K562 (cell line): ENCODE results near the gene NEK5. TPM values are rescaled to one million over a fixed set of nuclear protein-coding genes. Genes with fewer than 3 reads are reported as not detected.

Experiments used
- ATAC-seq: fragments of 200-7000 bp; cut with Tn5 transposase; 3 replicates; pipeline ENCODE4 v1.9.1; 2020; ENCODE audit warnings: moderate library complexity
- BruUV-seq: library from RNA; stranded (reverse); fragments of 400-500 nt; replicated peaks from 2 replicates; lab custom pipeline; 2021; lab: Mats Ljungman, UMichigan
- CTCF ChIA-PET: fragments of 300-600 bp; formaldehyde crosslinking; extraction: SDS; loops from one replicate; lab custom pipeline; 2021; ENCODE audit warnings: low intra/inter-chr PET ratio; lab: Yijun Ruan, JAX
- POLR2A ChIA-PET: fragments of 300-600, 350-650 bp; sonication (Branson Sonifier 250); formaldehyde crosslinking; extraction: SDS; loops from one replicate; lab custom pipeline; 2021; ENCODE audit warnings: antibody characterized with exemption, inconsistent platforms; lab: Yijun Ruan, JAX
- DNase-seq, 4 experiments: peaks; one replicate each; pipeline versions ENCODE4 v3.0.0 to v3.0.0-alpha.2; 2011 to 2018; ENCODE audit warnings: low spot score in 3 of 4, mixed read lengths in 3 of 4; ENCODE audit errors: extremely low read depth in 1 of 4
- FAIRE-seq: peaks from 2 replicates; lab custom pipeline; 2011; peaks lifted over from hg19 to GRCh38; lab: Jason Lieb, UNC
- H2AFZ ChIP-seq: 2 replicates; pipeline ENCODE4 v1.6.0; 2011; ENCODE audit warnings: low read depth, low read length, control low read depth, inconsistent platforms
- H3K27ac ChIP-seq: fragments of 200-600 bp; 3 replicates; pipeline ENCODE4 v1.8.0; 2011; ENCODE audit warnings: low read depth, mild to moderate bottlenecking, control low read depth, inconsistent platforms, low read length, moderate library complexity, mixed read lengths; ENCODE audit errors: extremely low read depth
- H3K27me3 ChIP-seq, 2 experiments: fragments of 300-600 bp in 1 of 2; 2 replicates in 1 of 2; 3 replicates in 1 of 2; pipeline versions ENCODE4 v1.6.0 to v1.8.0; 2011; ENCODE audit warnings: inconsistent platforms in 2 of 2, low read length in 2 of 2, mild to moderate bottlenecking in 1 of 2, mixed read lengths in 1 of 2, moderate library complexity in 1 of 2; ENCODE audit not compliant: control insufficient read depth in 2 of 2, insufficient read depth in 2 of 2
- H3K36me3 ChIP-seq: fragments of 300-600 bp; 3 replicates; pipeline ENCODE4 v1.8.0; 2011; ENCODE audit warnings: mild to moderate bottlenecking, low read length, inconsistent platforms; ENCODE audit not compliant: control insufficient read depth, insufficient read depth
- H3K4me1 ChIP-seq, 2 experiments: fragments of 200-600 bp in 1 of 2; replicated peaks in 1 of 2; 2 replicates in 1 of 2; 3 replicates in 1 of 2; pipeline versions ENCODE4 v1.5.1 to v1.8.0; 2011; ENCODE audit warnings: inconsistent platforms in 2 of 2, low read length in 2 of 2, mild to moderate bottlenecking in 1 of 2, mixed read lengths in 1 of 2, moderate library complexity in 1 of 2; ENCODE audit not compliant: control insufficient read depth in 2 of 2, insufficient read depth in 2 of 2
- H3K4me2 ChIP-seq: 2 replicates; pipeline ENCODE4 v1.6.1; 2011; ENCODE audit warnings: low read length, control low read depth, inconsistent platforms, mixed read lengths; ENCODE audit not compliant: insufficient read depth
- H3K4me3 ChIP-seq: fragments of 200-600 bp; sonication (generic), shearing (Covaris generic); 2 replicates; pipeline ENCODE4 v1.5.1; 2016; ENCODE audit warnings: control low read depth, inconsistent platforms
- H3K79me2 ChIP-seq: fragments of 200-600 bp; 3 replicates; pipeline ENCODE4 v1.8.0; 2011; ENCODE audit warnings: low read length, inconsistent platforms; ENCODE audit not compliant: control insufficient read depth, insufficient read depth
- H3K9ac ChIP-seq, 2 experiments: 2 replicates each; pipeline versions ENCODE4 v1.6.0 to v1.6.1; 2011; ENCODE audit warnings: low read depth in 2 of 2, low read length in 2 of 2, control low read depth in 1 of 2, inconsistent platforms in 1 of 2, mild to moderate bottlenecking in 1 of 2, mixed read lengths in 1 of 2; ENCODE audit not compliant: insufficient read depth in 1 of 2
- H3K9me1 ChIP-seq: one replicate; pipeline ENCODE4 v1.6.0; 2011; ENCODE audit warnings: inconsistent platforms, mild to moderate bottlenecking, low read length, moderate library complexity; ENCODE audit not compliant: control insufficient read depth, insufficient read depth
- H3K9me3 ChIP-seq: replicated peaks from 2 replicates; pipeline ENCODE4 v1.5.1; 2011; ENCODE audit warnings: low read depth, low read length, inconsistent platforms; ENCODE audit not compliant: control insufficient read depth, insufficient read depth
- H4K20me1 ChIP-seq: replicated peaks from 2 replicates; pipeline ENCODE4 v1.6.1; 2011; ENCODE audit warnings: low read length, inconsistent platforms, mixed read lengths; ENCODE audit not compliant: control insufficient read depth, insufficient read depth
- E2F5 ChIP-seq: sonication (generic); formaldehyde crosslinking; IDR thresholded peaks from 2 replicates; pipeline ENCODE4 v1.8.0; 2022; ENCODE audit warnings: mild to moderate bottlenecking, missing genetic modification reagents
- ELF4 ChIP-seq: fragments of 450-650 bp; formaldehyde crosslinking; IDR thresholded peaks from 2 replicates; pipeline ENCODE4 v1.4.0; 2022; ENCODE audit warnings: missing genetic modification characterization
- LCOR ChIP-seq: sonication (generic); formaldehyde crosslinking; IDR thresholded peaks from 2 replicates; pipeline ENCODE4 v1.8.0; 2022; ENCODE audit warnings: mild to moderate bottlenecking, missing genetic modification reagents
- SMARCA5 ChIP-seq: fragments of 450-650 bp; IDR thresholded peaks from 2 replicates; pipeline ENCODE4 v1.6.1; 2016
- TAF7 ChIP-seq: fragments of 450-650 bp; IDR thresholded peaks from 2 replicates; pipeline ENCODE4 v1.6.1; 2016; ENCODE audit warnings: missing genetic modification characterization, missing compliant biosample characterization
- ZBED1 ChIP-seq: IDR thresholded peaks from 2 replicates; pipeline ENCODE4 v1.6.1; 2014
- ZNF282 ChIP-seq: sonication (generic); formaldehyde crosslinking; IDR thresholded peaks from 2 replicates; pipeline ENCODE4 v1.8.1; 2023; ENCODE audit warnings: missing genetic modification reagents
- WGBS: fragments of 100-300 bp; shearing (Covaris generic); methylation state at CpG from one replicate; pipeline ENCODE4 v1.1.6; 2016; ENCODE audit warnings: low coverage, mixed read lengths; ENCODE audit not compliant: insufficient coverage; ENCODE audit errors: missing lambda C conversion rate; 5-methylcytosine and 5-hydroxymethylcytosine counted together
- in situ Hi-C: fragments of 300-500 bp; cut with MboI; formaldehyde crosslinking; loops from 4 replicates; pipeline ENCODE4 v1.15.0; 2018; ENCODE audit warnings: inconsistent platforms, mixed read lengths
- intact Hi-C: fragments of 100-400 bp; cut with micrococcal nuclease; formaldehyde crosslinking; loops from 2 replicates; pipeline ENCODE4 v1.14.2; 2022
- polyA plus RNA-seq, 8 experiments: library from polyadenylated mRNA; depleted of rRNA in 4 of 8; stranded (reverse) in 5 of 8; unstranded in 3 of 8; fragments of >200 nt; fragmentation: Nextera tagmentation in 2 of 8; fragmentation: Illumina TruSeq in 1 of 8; extraction: Ambion mirVana in 2 of 8; extraction: Trizol in 1 of 8; gene quantifications; 2 replicates each; pipeline versions ENCODE4 v1.2.1 to v1.2.3, GENCODE V29; 2011 to 2014; ENCODE audit warnings: inconsistent platforms in 1 of 8, missing spikeins in 1 of 8
- total RNA-seq, 7 experiments: library from RNA; depleted of rRNA in 6 of 7; stranded (reverse); fragments of >200 nt in 6 of 7; fragmentation: Illumina TruSeq in 2 of 7; extraction: Trizol in 2 of 7; gene quantifications; 2 replicates each; pipeline versions ENCODE4 v1.2.1 to v1.2.3, GENCODE V29; 2011 to 2021; ENCODE audit warnings: low replicate concordance in 1 of 7
- TF ChIP-seq, protein P1 (sequence below): fragments of 250-450 bp; sonication (Bioruptor Pico); IDR thresholded peaks from 2 replicates; pipeline ENCODE4 v1.9.0; 2021; ENCODE audit warnings: mild to moderate bottlenecking, inconsistent platforms

The NEK5 gene
- total and polyA plus RNA-seq, 9 of the 15 experiments (the other 6 are each of a cell fraction or from before 2014, with no cell fraction given) = 0.09 to 0.44 (median 0.33) TPM

- Histone ChIP-seq H3K4me1 (peaks cover 8 to 13% of the 10 kb centered on the region in 2 experiments; a peak in 4 of 5 replicates), H3K9me3 (0 out of 2 replicates have a peak, but pooled peaks cover 1% of the 10 kb centered on the region), H3K79me2 (peaks cover 80% of the 10 kb centered on the region), H3K9me1 (no peaks in the 10 kb centered on the region), H3K36me3 (peaks cover 6% of the 10 kb centered on the region; the same call in 2 of the 3 replicates), H3K9ac (no peak overlapping the region), H3K27me3 (no peaks in the 10 kb centered on the region), H4K20me1 (no peaks in the 10 kb centered on the region), H2AFZ (no peak overlapping the region), H3K4me2 (no peak overlapping the region), H3K4me3 (no peak overlapping the region), H3K27ac (no peak overlapping the region)
- no peak for DNase-seq
- no peak for FAIRE-seq
- in situ Hi-C loops = loop anchor here (5.0 kb wide), 1 partner anchor 121 kb away; the partner anchor contains the start of gene NEK5
- ChIA-PET CTCF (no interaction called here), POLR2A (no interaction called here)
- TF ChIP-seq ZNF282 (CRISPR knock-in tag) (no peak), LCOR (CRISPR knock-in tag) (no peak), ELF4 (CRISPR knock-in tag) (no peak), TAF7 (no peak), ZBED1 (no peak), SMARCA5 (no peak), E2F5 (CRISPR knock-in tag) (no peak)
- TF ChIP-seq, protein P1, sequence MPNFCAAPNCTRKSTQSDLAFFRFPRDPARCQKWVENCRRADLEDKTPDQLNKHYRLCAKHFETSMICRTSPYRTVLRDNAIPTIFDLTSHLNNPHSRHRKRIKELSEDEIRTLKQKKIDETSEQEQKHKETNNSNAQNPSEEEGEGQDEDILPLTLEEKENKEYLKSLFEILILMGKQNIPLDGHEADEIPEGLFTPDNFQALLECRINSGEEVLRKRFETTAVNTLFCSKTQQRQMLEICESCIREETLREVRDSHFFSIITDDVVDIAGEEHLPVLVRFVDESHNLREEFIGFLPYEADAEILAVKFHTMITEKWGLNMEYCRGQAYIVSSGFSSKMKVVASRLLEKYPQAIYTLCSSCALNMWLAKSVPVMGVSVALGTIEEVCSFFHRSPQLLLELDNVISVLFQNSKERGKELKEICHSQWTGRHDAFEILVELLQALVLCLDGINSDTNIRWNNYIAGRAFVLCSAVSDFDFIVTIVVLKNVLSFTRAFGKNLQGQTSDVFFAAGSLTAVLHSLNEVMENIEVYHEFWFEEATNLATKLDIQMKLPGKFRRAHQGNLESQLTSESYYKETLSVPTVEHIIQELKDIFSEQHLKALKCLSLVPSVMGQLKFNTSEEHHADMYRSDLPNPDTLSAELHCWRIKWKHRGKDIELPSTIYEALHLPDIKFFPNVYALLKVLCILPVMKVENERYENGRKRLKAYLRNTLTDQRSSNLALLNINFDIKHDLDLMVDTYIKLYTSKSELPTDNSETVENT (CRISPR knock-in tag) = no peak
- intact Hi-C loops = no loop called here
- 72% methylated on average over 8 of the region's 8 CpGs for WGBS
- BruUV-seq = no TSS peak
- no peak for ATAC-seq
Measured at GRCh38 chr13:52006523-52007245, 122.2 kb downstream of the NEK5 start.
